K562 (cell line): ENCODE measurements around the gene MB21D2. TPM values are rescaled to one million over a fixed set of nuclear protein-coding genes. Genes with fewer than 3 reads are reported as not detected.

Source experiments
- ATAC-seq: fragments of 200-7000 bp; cut with Tn5 transposase; 3 replicates; pipeline ENCODE4 v1.9.1; 2020; ENCODE audit warnings: moderate library complexity
- BruUV-seq: library from RNA; stranded (reverse); fragments of 400-500 nt; replicated peaks from 2 replicates; lab custom pipeline; 2021; lab: Mats Ljungman, UMichigan
- CTCF ChIA-PET: fragments of 300-600 bp; formaldehyde crosslinking; extraction: SDS; loops from one replicate; lab custom pipeline; 2021; ENCODE audit warnings: low intra/inter-chr PET ratio; lab: Yijun Ruan, JAX
- POLR2A ChIA-PET: fragments of 300-600, 350-650 bp; sonication (Branson Sonifier 250); formaldehyde crosslinking; extraction: SDS; loops from one replicate; lab custom pipeline; 2021; ENCODE audit warnings: antibody characterized with exemption, inconsistent platforms; lab: Yijun Ruan, JAX
- DNase-seq, 4 experiments: peaks; one replicate each; pipeline versions ENCODE4 v3.0.0 to v3.0.0-alpha.2; 2011 to 2018; ENCODE audit warnings: low spot score in 3 of 4, mixed read lengths in 3 of 4; ENCODE audit errors: extremely low read depth in 1 of 4
- FAIRE-seq: peaks from 2 replicates; lab custom pipeline; 2011; peaks lifted over from hg19 to GRCh38; lab: Jason Lieb, UNC
- H2AFZ ChIP-seq: 2 replicates; pipeline ENCODE4 v1.6.0; 2011; ENCODE audit warnings: low read depth, low read length, control low read depth, inconsistent platforms
- H3K27ac ChIP-seq: fragments of 200-600 bp; 3 replicates; pipeline ENCODE4 v1.8.0; 2011; ENCODE audit warnings: low read depth, mild to moderate bottlenecking, control low read depth, inconsistent platforms, low read length, moderate library complexity, mixed read lengths; ENCODE audit errors: extremely low read depth
- H3K27me3 ChIP-seq, 2 experiments: fragments of 300-600 bp in 1 of 2; 2 replicates in 1 of 2; 3 replicates in 1 of 2; pipeline versions ENCODE4 v1.6.0 to v1.8.0; 2011; ENCODE audit warnings: inconsistent platforms in 2 of 2, low read length in 2 of 2, mild to moderate bottlenecking in 1 of 2, mixed read lengths in 1 of 2, moderate library complexity in 1 of 2; ENCODE audit not compliant: control insufficient read depth in 2 of 2, insufficient read depth in 2 of 2
- H3K36me3 ChIP-seq: fragments of 300-600 bp; 3 replicates; pipeline ENCODE4 v1.8.0; 2011; ENCODE audit warnings: mild to moderate bottlenecking, low read length, inconsistent platforms; ENCODE audit not compliant: control insufficient read depth, insufficient read depth
- H3K4me1 ChIP-seq, 2 experiments: fragments of 200-600 bp in 1 of 2; replicated peaks in 1 of 2; 2 replicates in 1 of 2; 3 replicates in 1 of 2; pipeline versions ENCODE4 v1.5.1 to v1.8.0; 2011; ENCODE audit warnings: inconsistent platforms in 2 of 2, low read length in 2 of 2, mild to moderate bottlenecking in 1 of 2, mixed read lengths in 1 of 2, moderate library complexity in 1 of 2; ENCODE audit not compliant: control insufficient read depth in 2 of 2, insufficient read depth in 2 of 2
- H3K4me2 ChIP-seq: 2 replicates; pipeline ENCODE4 v1.6.1; 2011; ENCODE audit warnings: low read length, control low read depth, inconsistent platforms, mixed read lengths; ENCODE audit not compliant: insufficient read depth
- H3K4me3 ChIP-seq: fragments of 200-600 bp; sonication (generic), shearing (Covaris generic); 2 replicates; pipeline ENCODE4 v1.5.1; 2016; ENCODE audit warnings: control low read depth, inconsistent platforms
- H3K79me2 ChIP-seq: fragments of 200-600 bp; 3 replicates; pipeline ENCODE4 v1.8.0; 2011; ENCODE audit warnings: low read length, inconsistent platforms; ENCODE audit not compliant: control insufficient read depth, insufficient read depth
- H3K9ac ChIP-seq, 2 experiments: 2 replicates each; pipeline versions ENCODE4 v1.6.0 to v1.6.1; 2011; ENCODE audit warnings: low read depth in 2 of 2, low read length in 2 of 2, control low read depth in 1 of 2, inconsistent platforms in 1 of 2, mild to moderate bottlenecking in 1 of 2, mixed read lengths in 1 of 2; ENCODE audit not compliant: insufficient read depth in 1 of 2
- H3K9me1 ChIP-seq: one replicate; pipeline ENCODE4 v1.6.0; 2011; ENCODE audit warnings: inconsistent platforms, mild to moderate bottlenecking, low read length, moderate library complexity; ENCODE audit not compliant: control insufficient read depth, insufficient read depth
- H3K9me3 ChIP-seq: replicated peaks from 2 replicates; pipeline ENCODE4 v1.5.1; 2011; ENCODE audit warnings: low read depth, low read length, inconsistent platforms; ENCODE audit not compliant: control insufficient read depth, insufficient read depth
- H4K20me1 ChIP-seq: replicated peaks from 2 replicates; pipeline ENCODE4 v1.6.1; 2011; ENCODE audit warnings: low read length, inconsistent platforms, mixed read lengths; ENCODE audit not compliant: control insufficient read depth, insufficient read depth
- ATF7 ChIP-seq: fragments of 450-650 bp; IDR thresholded peaks from 2 replicates; pipeline ENCODE4 v1.7.1; 2014; ENCODE audit warnings: mild to moderate bottlenecking, moderate library complexity
- ETV1 ChIP-seq: fragments of 450-650 bp; conservative IDR thresholded peaks from 2 replicates; pipeline ENCODE4 v1.6.1; 2016; ENCODE audit warnings: missing genetic modification characterization, control low read depth, low read depth, missing compliant biosample characterization
- MNT ChIP-seq, 2 experiments: fragments of 450-650 bp; conservative IDR thresholded peaks; 2 replicates each; pipeline ENCODE4 v1.6.1; 2017; ENCODE audit warnings: mild to moderate bottlenecking in 2 of 2, moderate library complexity in 2 of 2
- MXI1 ChIP-seq: IDR thresholded peaks from 2 replicates; pipeline ENCODE4 v1.6.1; 2011; ENCODE audit warnings: low read depth, mild to moderate bottlenecking, improper control_type of control experiment, low read length
- SRSF1 ChIP-seq: fragments of 200-400 bp; formaldehyde crosslinking; IDR thresholded peaks from 2 replicates; pipeline ENCODE4 v1.6.1; 2017; ENCODE audit warnings: mild to moderate bottlenecking, low read depth, low read length, moderate library complexity
- THRB ChIP-seq: fragments of 450-650 bp; formaldehyde crosslinking; conservative IDR thresholded peaks from 2 replicates; pipeline ENCODE4 v1.4.0; 2022; ENCODE audit warnings: mild to moderate bottlenecking, missing genetic modification characterization
- WHSC1 ChIP-seq: IDR thresholded peaks from one replicate; pipeline ENCODE4 v1.6.1; 2012; ENCODE audit warnings: low read length, control low read depth, inconsistent platforms
- ZNF133 ChIP-seq: fragments of 250-450 bp; sonication (Bioruptor Pico); IDR thresholded peaks from 2 replicates; pipeline ENCODE4 v1.4.0; 2020; ENCODE audit warnings: mild to moderate bottlenecking
- ZNF165 ChIP-seq: fragments of 250-450 bp; sonication (Bioruptor Pico); IDR thresholded peaks from 2 replicates; pipeline ENCODE4 v1.4.0; 2020; ENCODE audit warnings: borderline replicate concordance
- ZNF436 ChIP-seq: fragments of 250-450, 450-650 bp; sonication (Bioruptor Pico); formaldehyde crosslinking; IDR thresholded peaks from 2 replicates; pipeline ENCODE4 v1.7.0; 2020; ENCODE audit warnings: mild to moderate bottlenecking
- WGBS: fragments of 100-300 bp; shearing (Covaris generic); methylation state at CpG from one replicate; pipeline ENCODE4 v1.1.6; 2016; ENCODE audit warnings: low coverage, mixed read lengths; ENCODE audit not compliant: insufficient coverage; ENCODE audit errors: missing lambda C conversion rate; 5-methylcytosine and 5-hydroxymethylcytosine counted together
- in situ Hi-C: fragments of 300-500 bp; cut with MboI; formaldehyde crosslinking; loops from 4 replicates; pipeline ENCODE4 v1.15.0; 2018; ENCODE audit warnings: inconsistent platforms, mixed read lengths
- intact Hi-C: fragments of 100-400 bp; cut with micrococcal nuclease; formaldehyde crosslinking; loops from 2 replicates; pipeline ENCODE4 v1.14.2; 2022
- polyA plus RNA-seq, 8 experiments: library from polyadenylated mRNA; depleted of rRNA in 4 of 8; stranded (reverse) in 5 of 8; unstranded in 3 of 8; fragments of >200 nt; fragmentation: Nextera tagmentation in 2 of 8; fragmentation: Illumina TruSeq in 1 of 8; extraction: Ambion mirVana in 2 of 8; extraction: Trizol in 1 of 8; gene quantifications; 2 replicates each; pipeline versions ENCODE4 v1.2.1 to v1.2.3, GENCODE V29; 2011 to 2014; ENCODE audit warnings: inconsistent platforms in 1 of 8, missing spikeins in 1 of 8
- total RNA-seq, 7 experiments: library from RNA; depleted of rRNA in 6 of 7; stranded (reverse); fragments of >200 nt in 6 of 7; fragmentation: Illumina TruSeq in 2 of 7; extraction: Trizol in 2 of 7; gene quantifications; 2 replicates each; pipeline versions ENCODE4 v1.2.1 to v1.2.3, GENCODE V29; 2011 to 2021; ENCODE audit warnings: low replicate concordance in 1 of 7

MB21D2 gene
- total and polyA plus RNA-seq, 9 of the 15 experiments (the other 6 are each of a cell fraction or from before 2014, with no cell fraction given) = 0.01 TPM; not detected in 8

- FAIRE-seq = no peak
- no peaks in the 10 kb centered on the region for H3K36me3 ChIP-seq
- no peaks in the 10 kb centered on the region for H3K9me1 ChIP-seq
- TF ChIP-seq ZNF165 (CRISPR knock-in tag) = no peak
- TF ChIP-seq ATF7 = no peak
- no peak for TF ChIP-seq THRB (CRISPR knock-in tag)
- TF ChIP-seq ETV1 (tag) = no peak
- no peak for TF ChIP-seq ZNF436 (CRISPR knock-in tag)
- no peak for TF ChIP-seq MXI1
- no peak for TF ChIP-seq ZNF133
- TF ChIP-seq SRSF1 = no peak
- TF ChIP-seq WHSC1 = no peak
- TF ChIP-seq MNT (conservative IDR thresholded peaks at IDR 0.05) = no peak
- no peak overlapping the region for H3K4me2 ChIP-seq
- DNase-seq = no peak
- H3K27me3 ChIP-seq = no peaks in the 10 kb centered on the region; a peak in 1 of 5 replicates
- in situ Hi-C loops = no loop called here
- no TSS peak for BruUV-seq
- ChIA-PET POLR2A (no interaction called here), CTCF (no interaction called here)
- no peaks in the 10 kb centered on the region for H3K9me3 ChIP-seq
- H3K4me3 ChIP-seq = no peak overlapping the region
- no peak overlapping the region for H2AFZ ChIP-seq
- no peak overlapping the region for H3K27ac ChIP-seq
- no peaks in the 10 kb centered on the region for H4K20me1 ChIP-seq
- intact Hi-C loops = no loop called here
- H3K4me1 ChIP-seq = no peaks in the 10 kb centered on the region
- H3K9ac ChIP-seq = no peak overlapping the region
- ATAC-seq = no peak
- H3K79me2 ChIP-seq = no peaks in the 10 kb centered on the region
- whole genome bisulfite sequencing = 0% methylated on average over 3 of the region's 3 CpGs
These were observed 28.0 kb downstream of the MB21D2 start for GRCh38 chr3:192889679-192890078.
